ENCODE measurements around the gene TOMM5.

The TOMM5 gene

GRCh38 chr9:37592108-37592951 is at the start of gene TOMM5:
Gene TOMM5 (minus strand): TSS chr9:37592597. CDS start chr9:37592532, 65 bp downstream.
- DNase-seq: peak; percentile 94

DNA sequence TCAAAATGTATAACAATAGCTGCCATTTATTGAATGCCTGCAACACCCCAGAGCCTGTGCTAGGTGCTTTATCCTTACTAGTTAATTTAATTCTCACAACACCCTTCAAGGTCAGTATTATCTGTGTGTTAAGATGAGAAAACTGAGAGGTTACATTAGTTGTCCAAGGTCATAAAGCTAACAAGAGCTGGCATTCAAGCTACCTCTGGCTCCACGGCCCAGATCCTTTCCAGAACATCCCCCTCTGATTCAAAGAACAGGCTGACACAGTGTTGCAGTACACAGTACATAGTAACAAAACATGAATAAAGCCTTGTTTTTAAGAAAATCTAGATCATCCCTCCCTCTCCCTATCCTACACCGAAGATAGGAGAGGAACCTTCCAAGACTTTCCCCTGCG is 48.9 kb upstream of the TOMM5 start:
- DNase-seq: no peak

DNA sequence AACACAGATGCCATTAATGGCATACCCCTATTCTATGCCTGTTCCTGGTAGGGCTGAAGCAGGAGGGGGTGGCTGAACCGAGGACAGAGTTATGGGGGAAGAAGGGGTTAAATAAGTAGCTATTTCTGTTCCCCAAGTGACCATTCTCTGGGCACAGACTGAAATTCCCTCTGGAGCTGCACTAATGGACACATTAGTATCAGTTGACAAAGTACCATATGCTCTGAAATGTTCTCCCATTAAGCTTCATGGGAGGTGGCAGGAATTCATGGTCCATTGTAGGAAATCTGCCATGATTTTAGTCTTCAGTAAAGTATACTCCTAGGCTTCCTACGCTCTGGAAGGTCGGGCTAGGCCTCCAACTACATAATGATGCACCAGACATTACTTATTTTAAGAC is 47.8 kb upstream of the TOMM5 start:
- no peak for DNase-seq

- no peak for DNase-seq
Observed at GRCh38 chr9:37639841-37640240, 47.4 kb upstream of the TOMM5 start.

DNA sequence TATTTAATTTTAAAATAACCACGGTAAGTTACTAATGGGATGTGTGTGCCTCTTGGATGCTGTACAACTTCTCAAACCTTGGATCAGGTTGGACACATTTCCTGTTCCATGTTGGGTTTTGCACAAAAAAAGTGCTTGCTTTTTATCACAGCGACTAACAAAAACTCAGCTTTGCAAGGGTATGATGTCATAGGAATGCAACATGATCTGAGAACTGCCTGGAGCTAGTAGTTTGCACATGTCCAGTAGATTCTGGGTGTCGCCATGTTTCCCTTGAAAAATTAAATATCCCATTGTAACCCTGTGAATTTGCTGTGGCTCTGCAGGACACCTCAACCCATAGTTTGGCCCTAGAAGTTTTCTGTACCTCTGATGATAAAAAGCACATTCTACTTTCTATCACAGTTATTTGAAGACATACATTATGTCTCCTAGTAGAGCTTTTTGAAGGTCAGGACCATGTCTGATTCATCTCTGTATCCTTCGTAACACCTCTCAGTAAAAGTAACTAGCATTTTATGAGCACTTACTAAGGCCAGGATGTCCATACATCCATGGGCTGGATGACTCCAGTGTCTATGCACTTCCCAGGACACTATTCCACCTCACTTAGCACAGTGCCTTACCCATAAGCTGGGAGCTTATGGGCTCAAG is 46.8 kb upstream of the TOMM5 start:
- no peak for DNase-seq

- DNase-seq: no peak
Observed at GRCh38 chr9:37636511-37637448, 44.4 kb upstream of the TOMM5 start.

GRCh38 chr9:37635808-37636207 is 43.4 kb upstream of the TOMM5 start:
- no peak for DNase-seq

GRCh38 chr9:37632479-37632878 is 40.1 kb upstream of the TOMM5 start:
- no peak for DNase-seq

GRCh38 chr9:37626708-37627292 is 34.4 kb upstream of the TOMM5 start:
- no peak for DNase-seq

GRCh38 chr9:37625758-37626147 is 33.4 kb upstream of the TOMM5 start:
- no peak for DNase-seq

- DNase-seq: no peak
Observed at GRCh38 chr9:37625036-37625757, 32.8 kb upstream of the TOMM5 start.

GRCh38 chr9:37624073-37624472 is 31.7 kb upstream of the TOMM5 start:
- DNase-seq: no peak

GRCh38 chr9:37623267-37623666 is 30.9 kb upstream of the TOMM5 start:
- no peak for DNase-seq

GRCh38 chr9:37622462-37622861 is 30.1 kb upstream of the TOMM5 start:
- DNase-seq: no peak

DNA sequence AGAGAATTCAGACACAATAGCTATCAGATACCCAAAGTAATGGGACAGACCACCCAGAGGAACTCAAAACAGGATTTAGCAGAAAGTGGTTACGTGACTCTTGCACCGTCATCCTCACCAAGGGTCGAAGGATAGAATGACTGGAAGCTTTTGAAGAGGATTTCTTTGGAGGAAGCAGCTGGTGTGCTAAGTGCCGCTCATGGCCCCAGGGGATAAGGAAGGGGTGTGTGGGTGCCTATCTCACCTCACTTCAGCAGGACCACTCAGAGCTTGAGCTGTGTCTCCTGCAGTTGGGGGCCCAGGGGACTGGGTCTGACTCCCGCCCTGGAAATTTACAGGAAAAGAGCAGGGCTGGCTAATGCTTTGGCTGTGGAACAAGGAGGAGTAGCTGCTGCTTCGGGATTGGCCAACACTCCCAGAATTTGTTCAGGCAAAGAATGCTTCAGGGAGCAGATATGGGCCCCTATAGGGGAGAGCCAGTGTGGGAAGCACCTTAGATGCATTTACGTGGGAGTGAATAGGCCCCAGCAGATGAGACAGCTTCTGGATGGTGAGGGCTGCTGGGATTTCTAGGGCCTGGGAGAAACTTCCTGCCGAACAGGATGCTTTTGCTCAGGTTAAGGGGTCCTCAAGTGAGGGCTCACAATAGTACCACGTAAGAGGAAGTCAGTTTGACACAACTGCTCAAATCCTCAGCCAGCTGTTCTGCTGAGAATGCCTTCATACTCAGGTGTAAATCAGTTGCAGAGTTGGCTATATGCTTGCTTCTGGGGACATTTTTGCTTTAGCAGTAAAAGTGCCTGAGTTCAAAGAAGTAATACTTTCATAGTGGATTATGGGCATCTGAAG is 29.1 kb upstream of the TOMM5 start:
- no peak for DNase-seq

GRCh38 chr9:37620396-37620795 is 28.0 kb upstream of the TOMM5 start:
- DNase-seq: no peak

DNA sequence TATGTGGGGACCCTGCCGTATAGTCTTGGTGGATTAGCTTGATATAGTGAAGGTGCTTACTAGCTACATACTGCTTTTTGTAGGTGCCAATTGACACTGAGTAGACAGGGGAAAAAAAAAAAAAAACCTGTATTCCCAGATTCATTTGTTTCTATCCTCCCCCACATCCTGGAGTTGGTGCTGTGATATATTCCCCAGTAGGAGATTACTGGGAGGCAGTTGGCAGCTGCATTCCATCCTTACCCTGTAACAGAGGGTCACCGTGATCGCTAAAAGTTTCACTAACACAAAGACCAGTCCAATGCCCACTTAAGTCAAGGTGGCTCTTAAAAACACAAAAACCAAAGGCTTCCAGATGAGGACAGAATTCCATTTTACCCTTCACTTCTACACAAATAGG is 27.4 kb upstream of the TOMM5 start:
- DNase-seq: no peak

- no peak for DNase-seq
Observed at GRCh38 chr9:37618817-37619216, 26.4 kb upstream of the TOMM5 start.

DNA sequence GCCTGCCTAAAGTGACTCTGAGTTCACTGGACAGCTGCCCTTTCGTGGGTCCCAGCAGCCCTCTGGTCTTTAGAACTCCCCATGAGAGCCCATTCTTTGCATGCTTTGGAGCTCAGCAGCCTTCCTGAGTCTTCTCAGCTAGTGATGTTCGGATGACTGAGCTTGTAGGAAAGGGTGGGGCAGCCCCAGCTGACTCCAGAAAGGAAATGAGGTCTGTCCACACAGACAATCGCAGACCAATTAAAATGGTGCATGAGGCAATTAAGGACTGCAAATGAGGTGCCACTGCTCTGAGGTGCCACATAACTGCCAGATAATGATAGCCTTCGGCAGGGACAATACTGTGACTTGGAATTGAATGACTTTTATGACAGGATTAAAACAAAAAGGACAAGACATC is 25.4 kb upstream of the TOMM5 start:
- no peak for DNase-seq

DNA sequence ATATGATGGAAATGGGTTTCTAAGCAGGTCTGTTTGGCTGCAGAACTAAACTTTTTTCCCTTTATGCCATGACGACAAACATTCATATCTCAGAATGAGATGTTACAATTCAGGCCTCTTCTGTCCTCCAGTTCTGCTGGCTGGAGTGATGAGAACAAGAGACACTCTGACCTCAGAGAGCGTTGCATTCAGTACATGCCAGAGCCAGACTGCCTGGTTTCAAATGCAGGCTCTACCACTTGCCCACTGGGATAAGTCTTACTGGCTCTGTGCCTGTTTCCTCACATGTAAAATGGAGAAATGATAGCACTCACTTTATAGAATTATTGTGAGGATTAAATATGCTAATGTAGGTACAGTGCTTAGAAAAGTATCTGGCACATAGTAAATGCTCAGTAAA is 24.8 kb upstream of the TOMM5 start:
- DNase-seq: no peak

DNA sequence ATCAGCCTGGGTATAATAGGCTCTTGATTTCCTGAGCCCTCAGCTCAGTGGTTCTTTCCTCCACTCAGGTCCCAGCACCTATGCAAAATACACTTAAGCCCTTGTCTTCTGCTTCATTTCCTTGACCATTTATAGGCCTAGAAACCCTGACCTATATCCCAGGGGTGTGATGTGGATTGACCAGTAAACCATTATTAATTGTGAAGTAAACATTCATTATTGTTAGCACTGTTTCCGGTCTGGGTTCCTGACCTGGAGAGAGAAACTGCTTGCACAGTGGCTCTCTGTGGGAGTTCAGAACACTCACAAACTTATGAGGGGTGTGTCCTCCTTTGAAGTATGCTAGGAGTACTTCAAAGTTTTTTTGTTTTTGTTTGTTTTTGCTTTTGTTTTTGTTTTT is 19.6 kb upstream of the TOMM5 start:
- DNase-seq: no peak
